Uterus (tissue), 2 donors: Measurements from ENCODE around the gene YTHDF1.

ENCODE experiments used
- POLR2A ChIP-seq, 2 donors: fragments of 450-650 bp; IDR thresholded peaks; one replicate each; pipeline ENCODE4 v1.6.1; 2016; ENCODE audit warnings: antibody characterized with exemption in 2 of 2, mild to moderate bottlenecking in 1 of 2, moderate library complexity in 1 of 2
- TF ChIP-seq, protein P1 (sequence below), 4 experiments: fragments of 200-600 bp in 2 of 4; fragments of 450-650 bp in 2 of 4; sonication (generic) in 2 of 4; IDR thresholded peaks; one replicate each; pipeline ENCODE4 v1.5.1; 2016 to 2019; ENCODE audit warnings: antibody characterized with exemption in 4 of 4, mild to moderate bottlenecking in 2 of 4, moderate library complexity in 1 of 4

DNA sequence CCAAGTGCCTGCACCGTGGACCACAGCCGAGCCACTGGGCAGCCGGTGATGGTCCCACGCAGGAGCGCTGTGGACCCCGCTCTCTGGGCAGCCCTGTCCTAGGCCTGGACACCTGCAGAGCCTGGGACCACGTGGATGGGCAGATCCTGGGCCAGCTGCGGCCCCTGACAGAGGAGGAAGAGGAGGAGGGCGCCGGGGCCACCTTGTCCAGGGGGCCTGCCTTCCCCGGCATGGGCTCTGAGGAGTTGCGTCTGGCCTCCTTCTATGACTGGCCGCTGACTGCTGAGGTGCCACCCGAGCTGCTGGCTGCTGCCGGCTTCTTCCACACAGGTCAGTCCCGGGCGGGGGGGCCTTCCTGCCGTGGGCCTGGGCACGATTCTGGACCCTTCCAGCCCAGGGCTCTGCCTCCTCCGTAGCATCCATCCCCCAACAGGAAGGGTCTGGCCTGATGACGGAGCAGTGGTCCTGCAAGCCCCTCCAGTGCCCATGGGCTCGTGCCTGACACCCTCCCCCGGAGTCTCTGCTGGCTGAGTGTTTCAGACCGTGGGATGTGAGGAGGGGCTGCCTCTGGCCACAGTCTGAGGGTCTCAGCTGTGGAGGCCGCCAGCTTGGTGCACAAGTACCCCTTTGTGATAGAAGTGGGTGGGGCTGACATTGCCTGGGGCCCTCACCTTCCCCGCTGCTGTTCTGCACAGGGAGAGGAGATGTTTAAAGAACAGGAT is 20.3 kb upstream of the YTHDF1 start:
- TF ChIP-seq, protein P1, sequence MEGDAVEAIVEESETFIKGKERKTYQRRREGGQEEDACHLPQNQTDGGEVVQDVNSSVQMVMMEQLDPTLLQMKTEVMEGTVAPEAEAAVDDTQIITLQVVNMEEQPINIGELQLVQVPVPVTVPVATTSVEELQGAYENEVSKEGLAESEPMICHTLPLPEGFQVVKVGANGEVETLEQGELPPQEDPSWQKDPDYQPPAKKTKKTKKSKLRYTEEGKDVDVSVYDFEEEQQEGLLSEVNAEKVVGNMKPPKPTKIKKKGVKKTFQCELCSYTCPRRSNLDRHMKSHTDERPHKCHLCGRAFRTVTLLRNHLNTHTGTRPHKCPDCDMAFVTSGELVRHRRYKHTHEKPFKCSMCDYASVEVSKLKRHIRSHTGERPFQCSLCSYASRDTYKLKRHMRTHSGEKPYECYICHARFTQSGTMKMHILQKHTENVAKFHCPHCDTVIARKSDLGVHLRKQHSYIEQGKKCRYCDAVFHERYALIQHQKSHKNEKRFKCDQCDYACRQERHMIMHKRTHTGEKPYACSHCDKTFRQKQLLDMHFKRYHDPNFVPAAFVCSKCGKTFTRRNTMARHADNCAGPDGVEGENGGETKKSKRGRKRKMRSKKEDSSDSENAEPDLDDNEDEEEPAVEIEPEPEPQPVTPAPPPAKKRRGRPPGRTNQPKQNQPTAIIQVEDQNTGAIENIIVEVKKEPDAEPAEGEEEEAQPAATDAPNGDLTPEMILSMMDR (IDR thresholded peaks at IDR 0.05) = no peak
- no peak for TF ChIP-seq POLR2A (IDR thresholded peaks at IDR 0.05)
